Keratinocyte (primary cell): ENCODE data around the gene TMEM74B. TPM values are rescaled to one million over a fixed set of nuclear protein-coding genes. Genes with fewer than 3 reads are reported as not detected.

Source experiments
- DNase-seq: peaks from one replicate; pipeline ENCODE4 v3.0.0-alpha.2; 2011; ENCODE audit warnings: low read depth, missing footprints, low spot score
- FAIRE-seq: peaks from 2 replicates; lab custom pipeline; 2011; peaks lifted over from hg19 to GRCh38; lab: Jason Lieb, UNC
- H2AFZ ChIP-seq: 2 replicates; pipeline ENCODE4 v1.6.0; 2012; ENCODE audit warnings: low read length, control low read depth, inconsistent platforms; ENCODE audit not compliant: control insufficient read depth
- H3K27ac ChIP-seq: 2 replicates; pipeline ENCODE4 v1.5.1; 2011; ENCODE audit warnings: low read length; ENCODE audit not compliant: control insufficient read depth, insufficient read depth
- H3K27me3 ChIP-seq: 3 replicates; pipeline ENCODE4 v1.6.0; 2011; ENCODE audit warnings: low read length; ENCODE audit not compliant: control insufficient read depth, insufficient read depth; ENCODE audit errors: extremely low read depth
- H3K36me3 ChIP-seq, 2 experiments: 2 replicates in 1 of 2; 3 replicates in 1 of 2; pipeline ENCODE4 v1.5.1; 2011; ENCODE audit warnings: low read length in 2 of 2, mild to moderate bottlenecking in 1 of 2; ENCODE audit not compliant: control insufficient read depth in 2 of 2, insufficient read depth in 2 of 2; ENCODE audit errors: extremely low read depth in 1 of 2
- H3K4me1 ChIP-seq: 3 replicates; pipeline ENCODE4 v1.5.1; 2011; ENCODE audit warnings: low read length; ENCODE audit not compliant: control insufficient read depth, insufficient read depth; ENCODE audit errors: extremely low read depth
- H3K4me2 ChIP-seq: 3 replicates; pipeline ENCODE4 v1.6.0; 2011; ENCODE audit warnings: low read depth, low read length; ENCODE audit not compliant: control insufficient read depth, insufficient read depth; ENCODE audit errors: extremely low read depth
- H3K4me3 ChIP-seq, 3 experiments: fragments of 200-600 bp in 1 of 3; sonication (generic) in 1 of 3; 2 replicates in 2 of 3; 3 replicates in 1 of 3; pipeline ENCODE4 v1.5.1; 2011 to 2016; ENCODE audit warnings: low read length in 3 of 3, mild to moderate bottlenecking in 3 of 3, control low read depth in 2 of 3, inconsistent platforms in 1 of 3, low read depth in 1 of 3, mixed read lengths in 1 of 3, mixed run types in 1 of 3, moderate library complexity in 1 of 3; ENCODE audit not compliant: control insufficient read depth in 2 of 3, insufficient read depth in 2 of 3; ENCODE audit errors: extremely low read depth in 1 of 3
- H3K79me2 ChIP-seq: 2 replicates; pipeline ENCODE4 v1.6.0; 2012; ENCODE audit warnings: low read length; ENCODE audit not compliant: control insufficient read depth, insufficient read depth
- H3K9ac ChIP-seq: 3 replicates; pipeline ENCODE4 v1.6.0; 2011; ENCODE audit warnings: low read length; ENCODE audit not compliant: control insufficient read depth, insufficient read depth; ENCODE audit errors: extremely low read depth
- H3K9me1 ChIP-seq: 3 replicates; pipeline ENCODE4 v1.6.0; 2011; ENCODE audit warnings: low read length; ENCODE audit not compliant: control insufficient read depth, insufficient read depth; ENCODE audit errors: extremely low read depth
- H3K9me3 ChIP-seq: 2 replicates; pipeline ENCODE4 v1.5.1; 2012; ENCODE audit warnings: low read depth, low read length; ENCODE audit not compliant: control insufficient read depth
- H4K20me1 ChIP-seq: 3 replicates; pipeline ENCODE4 v1.6.0; 2011; ENCODE audit warnings: low read length; ENCODE audit not compliant: control insufficient read depth, insufficient read depth; ENCODE audit errors: extremely low read depth
- EZH2 ChIP-seq: IDR thresholded peaks from one replicate; pipeline ENCODE4 v1.6.1; 2012; ENCODE audit warnings: inconsistent platforms, mild to moderate bottlenecking, low read length, moderate library complexity
- dilution Hi-C: fragments of 300-500 bp; cut with MboI; formaldehyde crosslinking; loops from one replicate; pipeline ENCODE4 v1.7.0; 2020; ENCODE audit warnings: low sequenced_read_pairs; ENCODE audit not compliant: extremely low pct_ligation_motif_present
- polyA plus RNA-seq, 5 experiments: library from polyadenylated mRNA; depleted of rRNA in 3 of 5; stranded (reverse) in 3 of 5; stranded (forward) in 1 of 5; unstranded in 1 of 5; fragments of >200 nt; gene quantifications; 1 replicate in 1 of 5; 2 replicates in 3 of 5; 3 replicates in 1 of 5; pipeline versions ENCODE4 v1.2.1 to v1.2.3, GENCODE V29; 2011 to 2012; ENCODE audit warnings: missing spikeins in 2 of 5, low read depth in 1 of 5, low replicate concordance in 1 of 5
- TF ChIP-seq, protein P1 (sequence below), 3 experiments: IDR thresholded peaks in 1 of 3; conservative IDR thresholded peaks in 1 of 3; optimal IDR thresholded peaks in 1 of 3; 2 replicates in 2 of 3; 3 replicates in 1 of 3; pipeline versions ENCODE3 to v1.5.1; 2011; ENCODE audit warnings: low read length in 3 of 3, mild to moderate bottlenecking in 3 of 3, moderate library complexity in 2 of 3, control low read depth in 1 of 3, inconsistent platforms in 1 of 3; ENCODE audit not compliant: insufficient read depth in 2 of 3; ENCODE audit errors: extremely low read depth in 1 of 3

Gene TMEM74B
- polyA plus RNA-seq, 1 donor (not counting 4 experiments of a cell fraction or from before 2014, with no cell fraction given): 0.58 TPM

DNA sequence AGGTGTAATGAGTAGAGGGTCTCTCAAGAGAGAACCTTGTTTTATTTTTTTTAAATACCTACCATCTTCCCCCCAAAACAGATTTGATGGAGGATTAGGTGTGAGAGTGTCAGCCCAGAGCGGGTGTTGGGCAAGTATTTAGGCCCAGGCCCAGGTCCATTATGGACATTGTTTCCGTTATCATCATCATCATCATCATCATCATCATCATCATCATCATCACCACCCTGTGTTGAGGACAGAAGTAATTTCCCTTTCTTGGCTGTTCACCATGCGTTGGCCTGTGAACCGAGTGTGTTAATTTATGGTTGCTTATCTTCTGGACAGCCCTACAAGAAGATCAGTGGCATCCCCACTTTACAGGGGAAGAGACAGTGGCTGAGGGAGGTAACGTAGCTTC, 37.8 kb downstream of the TMEM74B start:
- FAIRE-seq (no peak), DNase-seq (no peak)
- TF ChIP-seq EZH2: no peak
- TF ChIP-seq, protein P1, sequence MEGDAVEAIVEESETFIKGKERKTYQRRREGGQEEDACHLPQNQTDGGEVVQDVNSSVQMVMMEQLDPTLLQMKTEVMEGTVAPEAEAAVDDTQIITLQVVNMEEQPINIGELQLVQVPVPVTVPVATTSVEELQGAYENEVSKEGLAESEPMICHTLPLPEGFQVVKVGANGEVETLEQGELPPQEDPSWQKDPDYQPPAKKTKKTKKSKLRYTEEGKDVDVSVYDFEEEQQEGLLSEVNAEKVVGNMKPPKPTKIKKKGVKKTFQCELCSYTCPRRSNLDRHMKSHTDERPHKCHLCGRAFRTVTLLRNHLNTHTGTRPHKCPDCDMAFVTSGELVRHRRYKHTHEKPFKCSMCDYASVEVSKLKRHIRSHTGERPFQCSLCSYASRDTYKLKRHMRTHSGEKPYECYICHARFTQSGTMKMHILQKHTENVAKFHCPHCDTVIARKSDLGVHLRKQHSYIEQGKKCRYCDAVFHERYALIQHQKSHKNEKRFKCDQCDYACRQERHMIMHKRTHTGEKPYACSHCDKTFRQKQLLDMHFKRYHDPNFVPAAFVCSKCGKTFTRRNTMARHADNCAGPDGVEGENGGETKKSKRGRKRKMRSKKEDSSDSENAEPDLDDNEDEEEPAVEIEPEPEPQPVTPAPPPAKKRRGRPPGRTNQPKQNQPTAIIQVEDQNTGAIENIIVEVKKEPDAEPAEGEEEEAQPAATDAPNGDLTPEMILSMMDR (optimal IDR thresholded peaks at IDR 0.05 in 1 of 3, IDR thresholded peaks at IDR 0.05 in 1 of 3, conservative IDR thresholded peaks at IDR 0.05 in 1 of 3; ENCODE audit: extremely low read depth in 1 of 3, insufficient read depth in 2 of 3, low read length in 3 of 3): no peak
- H2AFZ ChIP-seq: no peak overlapping the region
- H3K27me3 ChIP-seq: no peaks in the 10 kb centered on the region
- H3K4me3 ChIP-seq: no peak overlapping the region
- H3K4me1 ChIP-seq: no peaks in the 10 kb centered on the region
- no peak overlapping the region for H3K27ac ChIP-seq
- no peaks in the 10 kb centered on the region for H4K20me1 ChIP-seq
- dilution Hi-C loops: no loop called here
- peaks cover 3% of the 10 kb centered on the region for H3K9me1 ChIP-seq
- no peak overlapping the region for H3K4me2 ChIP-seq
- no peaks in the 10 kb centered on the region for H3K9me3 ChIP-seq
- H3K9ac ChIP-seq: no peak overlapping the region
- peaks cover 2% of the 10 kb centered on the region for H3K79me2 ChIP-seq
- peaks cover 17 to 23% of the 10 kb centered on the region in 2 experiments for H3K36me3 ChIP-seq

DNA sequence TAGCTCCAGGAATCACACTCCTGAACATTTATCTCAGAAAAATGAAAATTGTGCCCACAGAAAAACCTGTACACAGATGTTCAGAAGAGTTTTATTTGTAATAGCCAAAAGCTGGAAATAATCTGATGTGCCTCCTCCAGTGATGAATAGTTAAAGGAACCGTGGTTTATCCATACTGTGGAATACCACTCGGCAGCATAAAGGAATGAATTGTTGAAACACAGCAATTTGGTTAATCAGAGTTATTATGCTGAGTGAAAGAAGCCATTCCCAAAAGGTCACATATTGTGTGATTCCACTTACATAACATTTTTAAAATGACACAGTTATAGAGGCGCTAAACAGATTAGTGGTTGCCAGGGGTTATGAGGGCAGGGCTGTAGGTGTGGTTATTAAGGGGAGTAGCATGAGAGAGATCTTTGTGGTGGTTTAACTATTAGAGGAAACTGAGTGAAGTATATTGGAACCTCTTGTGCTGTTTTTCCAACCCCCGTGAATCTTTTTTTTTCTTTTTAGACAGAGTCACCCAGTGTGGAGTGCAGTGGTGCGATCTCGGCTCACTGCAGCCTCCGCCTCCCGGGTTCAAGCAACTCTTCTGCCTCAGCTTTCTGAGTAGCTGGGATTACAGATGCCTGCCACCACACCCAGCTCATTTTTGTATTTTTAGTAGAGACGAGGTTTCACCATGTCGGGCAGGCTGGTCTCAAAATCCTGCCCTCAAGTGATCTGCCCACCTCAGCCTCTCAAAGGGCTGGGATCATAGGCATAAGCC, 40.2 kb downstream of the TMEM74B start:
- no peaks in the 10 kb centered on the region for H4K20me1 ChIP-seq
- no peaks in the 10 kb centered on the region for H3K4me1 ChIP-seq
- H3K9ac ChIP-seq: no peak overlapping the region
- peaks cover 19 to 27% of the 10 kb centered on the region in 2 experiments for H3K36me3 ChIP-seq
- H2AFZ ChIP-seq: no peak overlapping the region
- H3K27ac ChIP-seq: no peak overlapping the region
- FAIRE-seq (no peak), DNase-seq (no peak)
- H3K4me3 ChIP-seq: no peak overlapping the region
- TF ChIP-seq, protein P1 (optimal IDR thresholded peaks at IDR 0.05 in 1 of 3, IDR thresholded peaks at IDR 0.05 in 1 of 3, conservative IDR thresholded peaks at IDR 0.05 in 1 of 3; ENCODE audit: extremely low read depth in 1 of 3, insufficient read depth in 2 of 3, low read length in 3 of 3): no peak
- no peak for TF ChIP-seq EZH2
- H3K9me3 ChIP-seq: no peaks in the 10 kb centered on the region
- H3K4me2 ChIP-seq: no peak overlapping the region
- no peaks in the 10 kb centered on the region for H3K27me3 ChIP-seq
- peaks cover 2% of the 10 kb centered on the region for H3K79me2 ChIP-seq
- dilution Hi-C loops: no loop called here
- H3K9me1 ChIP-seq: peaks cover 3% of the 10 kb centered on the region
